K562 (cell line): ENCODE data around the gene DIMT1. TPM values are rescaled to one million over a fixed set of nuclear protein-coding genes. Genes with fewer than 3 reads are reported as not detected.

Source experiments
- ATAC-seq: fragments of 200-7000 bp; cut with Tn5 transposase; 3 replicates; pipeline ENCODE4 v1.9.1; 2020; ENCODE audit warnings: moderate library complexity
- BruUV-seq: library from RNA; stranded (reverse); fragments of 400-500 nt; replicated peaks from 2 replicates; lab custom pipeline; 2021; lab: Mats Ljungman, UMichigan
- CTCF ChIA-PET: fragments of 300-600 bp; formaldehyde crosslinking; extraction: SDS; loops from one replicate; lab custom pipeline; 2021; ENCODE audit warnings: low intra/inter-chr PET ratio; lab: Yijun Ruan, JAX
- POLR2A ChIA-PET: fragments of 300-600, 350-650 bp; sonication (Branson Sonifier 250); formaldehyde crosslinking; extraction: SDS; loops from one replicate; lab custom pipeline; 2021; ENCODE audit warnings: antibody characterized with exemption, inconsistent platforms; lab: Yijun Ruan, JAX
- DNase-seq, 4 experiments: peaks; one replicate each; pipeline versions ENCODE4 v3.0.0 to v3.0.0-alpha.2; 2011 to 2018; ENCODE audit warnings: low spot score in 3 of 4, mixed read lengths in 3 of 4; ENCODE audit errors: extremely low read depth in 1 of 4
- FAIRE-seq: peaks from 2 replicates; lab custom pipeline; 2011; peaks lifted over from hg19 to GRCh38; lab: Jason Lieb, UNC
- H2AFZ ChIP-seq: 2 replicates; pipeline ENCODE4 v1.6.0; 2011; ENCODE audit warnings: low read depth, low read length, control low read depth, inconsistent platforms
- H3K27ac ChIP-seq: fragments of 200-600 bp; 3 replicates; pipeline ENCODE4 v1.8.0; 2011; ENCODE audit warnings: low read depth, mild to moderate bottlenecking, control low read depth, inconsistent platforms, low read length, moderate library complexity, mixed read lengths; ENCODE audit errors: extremely low read depth
- H3K27me3 ChIP-seq, 2 experiments: fragments of 300-600 bp in 1 of 2; 2 replicates in 1 of 2; 3 replicates in 1 of 2; pipeline versions ENCODE4 v1.6.0 to v1.8.0; 2011; ENCODE audit warnings: inconsistent platforms in 2 of 2, low read length in 2 of 2, mild to moderate bottlenecking in 1 of 2, mixed read lengths in 1 of 2, moderate library complexity in 1 of 2; ENCODE audit not compliant: control insufficient read depth in 2 of 2, insufficient read depth in 2 of 2
- H3K36me3 ChIP-seq: fragments of 300-600 bp; 3 replicates; pipeline ENCODE4 v1.8.0; 2011; ENCODE audit warnings: mild to moderate bottlenecking, low read length, inconsistent platforms; ENCODE audit not compliant: control insufficient read depth, insufficient read depth
- H3K4me1 ChIP-seq, 2 experiments: fragments of 200-600 bp in 1 of 2; replicated peaks in 1 of 2; 2 replicates in 1 of 2; 3 replicates in 1 of 2; pipeline versions ENCODE4 v1.5.1 to v1.8.0; 2011; ENCODE audit warnings: inconsistent platforms in 2 of 2, low read length in 2 of 2, mild to moderate bottlenecking in 1 of 2, mixed read lengths in 1 of 2, moderate library complexity in 1 of 2; ENCODE audit not compliant: control insufficient read depth in 2 of 2, insufficient read depth in 2 of 2
- H3K4me2 ChIP-seq: 2 replicates; pipeline ENCODE4 v1.6.1; 2011; ENCODE audit warnings: low read length, control low read depth, inconsistent platforms, mixed read lengths; ENCODE audit not compliant: insufficient read depth
- H3K4me3 ChIP-seq: fragments of 200-600 bp; sonication (generic), shearing (Covaris generic); 2 replicates; pipeline ENCODE4 v1.5.1; 2016; ENCODE audit warnings: control low read depth, inconsistent platforms
- H3K79me2 ChIP-seq: fragments of 200-600 bp; 3 replicates; pipeline ENCODE4 v1.8.0; 2011; ENCODE audit warnings: low read length, inconsistent platforms; ENCODE audit not compliant: control insufficient read depth, insufficient read depth
- H3K9ac ChIP-seq, 2 experiments: 2 replicates each; pipeline versions ENCODE4 v1.6.0 to v1.6.1; 2011; ENCODE audit warnings: low read depth in 2 of 2, low read length in 2 of 2, control low read depth in 1 of 2, inconsistent platforms in 1 of 2, mild to moderate bottlenecking in 1 of 2, mixed read lengths in 1 of 2; ENCODE audit not compliant: insufficient read depth in 1 of 2
- H3K9me1 ChIP-seq: one replicate; pipeline ENCODE4 v1.6.0; 2011; ENCODE audit warnings: inconsistent platforms, mild to moderate bottlenecking, low read length, moderate library complexity; ENCODE audit not compliant: control insufficient read depth, insufficient read depth
- H3K9me3 ChIP-seq: replicated peaks from 2 replicates; pipeline ENCODE4 v1.5.1; 2011; ENCODE audit warnings: low read depth, low read length, inconsistent platforms; ENCODE audit not compliant: control insufficient read depth, insufficient read depth
- H4K20me1 ChIP-seq: replicated peaks from 2 replicates; pipeline ENCODE4 v1.6.1; 2011; ENCODE audit warnings: low read length, inconsistent platforms, mixed read lengths; ENCODE audit not compliant: control insufficient read depth, insufficient read depth
- CHD4 ChIP-seq: fragments of 200-600 bp; sonication (generic); IDR thresholded peaks from 3 replicates; pipeline ENCODE4 v1.6.1; 2012; ENCODE audit warnings: low read depth, mild to moderate bottlenecking, mixed read lengths, low read length, inconsistent platforms; ENCODE audit not compliant: insufficient read depth, insufficient replicate concordance, poor library complexity, severe bottlenecking
- ZFP30 ChIP-seq: fragments of 250-450 bp; sonication (Bioruptor Pico); IDR thresholded peaks from 2 replicates; pipeline ENCODE4 v1.8.0; 2022; ENCODE audit warnings: moderate library complexity, mild to moderate bottlenecking, inconsistent platforms, borderline replicate concordance
- WGBS: fragments of 100-300 bp; shearing (Covaris generic); methylation state at CpG from one replicate; pipeline ENCODE4 v1.1.6; 2016; ENCODE audit warnings: low coverage, mixed read lengths; ENCODE audit not compliant: insufficient coverage; ENCODE audit errors: missing lambda C conversion rate; 5-methylcytosine and 5-hydroxymethylcytosine counted together
- in situ Hi-C: fragments of 300-500 bp; cut with MboI; formaldehyde crosslinking; loops from 4 replicates; pipeline ENCODE4 v1.15.0; 2018; ENCODE audit warnings: inconsistent platforms, mixed read lengths
- intact Hi-C: fragments of 100-400 bp; cut with micrococcal nuclease; formaldehyde crosslinking; loops from 2 replicates; pipeline ENCODE4 v1.14.2; 2022
- polyA plus RNA-seq, 8 experiments: library from polyadenylated mRNA; depleted of rRNA in 4 of 8; stranded (reverse) in 5 of 8; unstranded in 3 of 8; fragments of >200 nt; fragmentation: Nextera tagmentation in 2 of 8; fragmentation: Illumina TruSeq in 1 of 8; extraction: Ambion mirVana in 2 of 8; extraction: Trizol in 1 of 8; gene quantifications; 2 replicates each; pipeline versions ENCODE4 v1.2.1 to v1.2.3, GENCODE V29; 2011 to 2014; ENCODE audit warnings: inconsistent platforms in 1 of 8, missing spikeins in 1 of 8
- total RNA-seq, 7 experiments: library from RNA; depleted of rRNA in 6 of 7; stranded (reverse); fragments of >200 nt in 6 of 7; fragmentation: Illumina TruSeq in 2 of 7; extraction: Trizol in 2 of 7; gene quantifications; 2 replicates each; pipeline versions ENCODE4 v1.2.1 to v1.2.3, GENCODE V29; 2011 to 2021; ENCODE audit warnings: low replicate concordance in 1 of 7
- TF ChIP-seq, protein P1 (sequence below), 2 experiments: fragments of 450-650 bp in 1 of 2; sonication (generic) in 1 of 2; formaldehyde crosslinking in 1 of 2; IDR thresholded peaks; 2 replicates each; pipeline versions ENCODE4 v1.7.1 to v1.9.0; 2016 to 2022; ENCODE audit warnings: inconsistent platforms in 1 of 2, mild to moderate bottlenecking in 1 of 2, missing genetic modification reagents in 1 of 2

The DIMT1 gene
- total and polyA plus RNA-seq, 9 of the 15 experiments (the other 6 are each of a cell fraction or from before 2014, with no cell fraction given): 28.9 to 85.3 (median 54.1) TPM

DNA sequence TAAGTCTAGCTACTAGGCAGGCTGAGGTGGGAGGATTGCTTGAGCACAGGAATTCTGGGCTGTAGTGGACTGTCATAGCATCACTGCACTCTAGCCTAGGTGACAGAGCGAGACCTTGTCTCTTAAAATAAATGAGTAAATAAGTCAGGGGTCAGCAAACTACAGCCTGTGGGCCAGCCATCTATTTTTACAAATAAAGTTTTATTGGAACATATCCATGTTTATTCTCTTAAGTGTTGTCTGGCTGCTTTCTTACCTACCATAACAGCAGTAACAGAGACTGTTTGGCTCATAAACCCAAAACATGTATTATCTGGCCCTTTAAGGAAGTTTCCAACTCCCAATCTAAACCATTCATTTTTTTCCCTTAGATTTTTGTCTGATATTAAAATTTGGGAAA lies 29.6 kb downstream of the DIMT1 start:
- ChIA-PET POLR2A (interaction anchor here (0.6 kb wide), 1 partner anchor 330 kb away, joined by 3 read pairs; no protein-coding TSS in a partner anchor), CTCF (no interaction called here)
- in situ Hi-C loops (no loop called here), intact Hi-C loops (no loop called here)
- Histone ChIP-seq H3K36me3 (peaks cover 83% of the 10 kb centered on the region), H2AFZ (no peak overlapping the region), H3K9me1 (no peaks in the 10 kb centered on the region), H3K27me3 (no peaks in the 10 kb centered on the region), H3K27ac (no peak overlapping the region), H3K4me2 (no peak overlapping the region), H3K9ac (no peak overlapping the region), H3K79me2 (no peaks in the 10 kb centered on the region), H3K9me3 (no peaks in the 10 kb centered on the region), H3K4me3 (no peak overlapping the region), H3K4me1 (peaks cover 8 to 9% of the 10 kb centered on the region in 2 experiments), H4K20me1 (no peaks in the 10 kb centered on the region)
- DNase-seq (no peak), ATAC-seq (no peak), FAIRE-seq (no peak)
- 100% methylated on average over 1 of the region's 1 CpG for WGBS
- BruUV-seq: no TSS peak
- TF ChIP-seq, protein P1, sequence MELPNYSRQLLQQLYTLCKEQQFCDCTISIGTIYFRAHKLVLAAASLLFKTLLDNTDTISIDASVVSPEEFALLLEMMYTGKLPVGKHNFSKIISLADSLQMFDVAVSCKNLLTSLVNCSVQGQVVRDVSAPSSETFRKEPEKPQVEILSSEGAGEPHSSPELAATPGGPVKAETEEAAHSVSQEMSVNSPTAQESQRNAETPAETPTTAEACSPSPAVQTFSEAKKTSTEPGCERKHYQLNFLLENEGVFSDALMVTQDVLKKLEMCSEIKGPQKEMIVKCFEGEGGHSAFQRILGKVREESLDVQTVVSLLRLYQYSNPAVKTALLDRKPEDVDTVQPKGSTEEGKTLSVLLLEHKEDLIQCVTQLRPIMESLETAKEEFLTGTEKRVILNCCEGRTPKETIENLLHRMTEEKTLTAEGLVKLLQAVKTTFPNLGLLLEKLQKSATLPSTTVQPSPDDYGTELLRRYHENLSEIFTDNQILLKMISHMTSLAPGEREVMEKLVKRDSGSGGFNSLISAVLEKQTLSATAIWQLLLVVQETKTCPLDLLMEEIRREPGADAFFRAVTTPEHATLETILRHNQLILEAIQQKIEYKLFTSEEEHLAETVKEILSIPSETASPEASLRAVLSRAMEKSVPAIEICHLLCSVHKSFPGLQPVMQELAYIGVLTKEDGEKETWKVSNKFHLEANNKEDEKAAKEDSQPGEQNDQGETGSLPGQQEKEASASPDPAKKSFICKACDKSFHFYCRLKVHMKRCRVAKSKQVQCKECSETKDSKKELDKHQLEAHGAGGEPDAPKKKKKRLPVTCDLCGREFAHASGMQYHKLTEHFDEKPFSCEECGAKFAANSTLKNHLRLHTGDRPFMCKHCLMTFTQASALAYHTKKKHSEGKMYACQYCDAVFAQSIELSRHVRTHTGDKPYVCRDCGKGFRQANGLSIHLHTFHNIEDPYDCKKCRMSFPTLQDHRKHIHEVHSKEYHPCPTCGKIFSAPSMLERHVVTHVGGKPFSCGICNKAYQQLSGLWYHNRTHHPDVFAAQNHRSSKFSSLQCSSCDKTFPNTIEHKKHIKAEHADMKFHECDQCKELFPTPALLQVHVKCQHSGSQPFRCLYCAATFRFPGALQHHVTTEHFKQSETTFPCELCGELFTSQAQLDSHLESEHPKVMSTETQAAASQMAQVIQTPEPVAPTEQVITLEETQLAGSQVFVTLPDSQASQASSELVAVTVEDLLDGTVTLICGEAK (IDR thresholded peaks at IDR 0.05): peak; percentile 88
- TF ChIP-seq, protein P1 (CRISPR knock-in tag; IDR thresholded peaks at IDR 0.05): peak; percentile 54; the same call in 1 of the 2 replicates
- TF ChIP-seq CHD4 (no peak), ZFP30 (CRISPR knock-in tag) (no peak)
